Vagina (tissue), 2 donors: Measurements from ENCODE around the gene KRT7.

Source experiments
- CTCF ChIP-seq, 3 experiments: fragments of 450-650 bp in 2 of 3; fragments of 200-600 bp in 1 of 3; sonication (generic) in 1 of 3; IDR thresholded peaks; one replicate each; pipeline ENCODE4 v1.5.1; 2017 to 2019; ENCODE audit warnings: antibody characterized with exemption in 3 of 3, mild to moderate bottlenecking in 2 of 3, moderate library complexity in 2 of 3
- POLR2A ChIP-seq, 2 donors: fragments of 450-650 bp; IDR thresholded peaks; one replicate each; pipeline ENCODE4 v1.6.1; 2017; ENCODE audit warnings: antibody characterized with exemption in 2 of 2, mild to moderate bottlenecking in 2 of 2, moderate library complexity in 2 of 2
- POLR2AphosphoS5 ChIP-seq, 2 donors: sonication (generic); formaldehyde crosslinking; IDR thresholded peaks; one replicate each; pipeline ENCODE4 v1.9.0; 2017; ENCODE audit warnings: antibody characterized with exemption in 2 of 2, mild to moderate bottlenecking in 2 of 2, low read depth in 1 of 2; ENCODE audit not compliant: insufficient read depth in 1 of 2

GRCh38 chr12:52232674-52233461 lies at the start of gene KRT7:
- TF ChIP-seq CTCF (IDR thresholded peaks at IDR 0.05) (no peak), POLR2AphosphoS5 (IDR thresholded peaks at IDR 0.05; ENCODE audit: insufficient read depth in 1 of 2, low read depth in 1 of 2) (no peak), POLR2A (IDR thresholded peaks at IDR 0.05) (no peak)
